ENCODE data around the gene IKBIP.
"Not testable (repeated sequence)": the region's sequence is repeated elsewhere in the genome, so short reads cannot be mapped to it uniquely, and the experiment has no call there.

Gene IKBIP

GRCh38 chr12:98637068-98637467 is 7.5 kb downstream of the IKBIP start:
- no peak for DNase-seq (ENCODE audit: low read depth in 2 of 2)

GRCh38 chr12:98635657-98636323 is 8.8 kb downstream of the IKBIP start:
- no peak for DNase-seq (ENCODE audit: low read depth in 2 of 2)

- no peak for DNase-seq (ENCODE audit: low read depth in 2 of 2)
These were observed 25.6 kb downstream of the IKBIP start for GRCh38 chr12:98618952-98619351.

- no peak for DNase-seq (ENCODE audit: low read depth in 2 of 2)
These were observed 31.8 kb downstream of the IKBIP start for GRCh38 chr12:98612696-98613334.

- no peak for DNase-seq (ENCODE audit: low read depth in 2 of 2)
These were observed 34.0 kb downstream of the IKBIP start for GRCh38 chr12:98610596-98610995.

- DNase-seq (ENCODE audit: low read depth in 2 of 2) = no peak
These were observed 38.1 kb downstream of the IKBIP start for GRCh38 chr12:98606359-98606988.

- no peak for DNase-seq (ENCODE audit: low read depth in 2 of 2)
These were observed 42.7 kb downstream of the IKBIP start for GRCh38 chr12:98601924-98602323.

- not testable (repeated sequence) for DNase-seq (ENCODE audit: low read depth in 2 of 2)
These were observed 47.3 kb downstream of the IKBIP start for GRCh38 chr12:98597313-98597712.

GRCh38 chr12:98595243-98595988 is 49.2 kb downstream of the IKBIP start:
- no peak for DNase-seq (ENCODE audit: low read depth in 2 of 2)

GRCh38 chr12:98594050-98594835 is 50.3 kb downstream of the IKBIP start:
- DNase-seq (ENCODE audit: low read depth in 2 of 2) = peak; percentile 10 to 25

GRCh38 chr12:98593351-98594049 is 51.1 kb downstream of the IKBIP start, which contains the start of gene SLC25A3:
SLC25A3 (plus strand) TSS chr12:98593686; CDS start chr12:98593979, 293 bp downstream.
- DNase-seq (ENCODE audit: low read depth in 2 of 2) = peak; percentile 91 to 97

GRCh38 chr12:98592825-98593322 is 51.7 kb downstream of the IKBIP start:
- DNase-seq (ENCODE audit: low read depth in 2 of 2) = no peak

GRCh38 chr12:98591209-98591608 is 53.4 kb downstream of the IKBIP start:
- DNase-seq (ENCODE audit: low read depth in 2 of 2) = no peak

GRCh38 chr12:98587084-98587483 is 57.5 kb downstream of the IKBIP start:
- DNase-seq (ENCODE audit: low read depth in 2 of 2) = no peak

GRCh38 chr12:98582093-98582492 is 62.5 kb downstream of the IKBIP start:
- DNase-seq (ENCODE audit: low read depth in 2 of 2) = no peak

- no peak for DNase-seq (ENCODE audit: low read depth in 2 of 2)
These were observed 63.5 kb downstream of the IKBIP start for GRCh38 chr12:98581101-98581500.

- DNase-seq (ENCODE audit: low read depth in 2 of 2) = no peak
These were observed 63.9 kb downstream of the IKBIP start for GRCh38 chr12:98580695-98581094.

GRCh38 chr12:98579835-98580234 is 64.8 kb downstream of the IKBIP start:
- no peak for DNase-seq (ENCODE audit: low read depth in 2 of 2)

GRCh38 chr12:98579347-98579746 is 65.2 kb downstream of the IKBIP start:
- DNase-seq (ENCODE audit: low read depth in 2 of 2) = no peak

GRCh38 chr12:98578821-98579220 is 65.8 kb downstream of the IKBIP start:
- no peak for DNase-seq (ENCODE audit: low read depth in 2 of 2)

GRCh38 chr12:98578392-98578791 is 66.2 kb downstream of the IKBIP start:
- DNase-seq (ENCODE audit: low read depth in 2 of 2) = no peak
